DND-41 (cell line): ENCODE data around the gene CANT1.

ENCODE experiments used
- CTCF ChIP-seq: IDR thresholded peaks from 2 replicates; pipeline ENCODE4 v1.5.1; 2012; ENCODE audit warnings: borderline replicate concordance, low read length, moderate library complexity, mild to moderate bottlenecking; ENCODE audit not compliant: poor library complexity, severe bottlenecking; ENCODE audit errors: extremely low read depth
- EZH2 ChIP-seq: IDR thresholded peaks from 3 replicates; pipeline ENCODE4 v1.6.1; 2012; ENCODE audit warnings: borderline replicate concordance, low read depth, mild to moderate bottlenecking, moderate library complexity, low read length, inconsistent platforms; ENCODE audit not compliant: severe bottlenecking

GRCh38 chr17:79047923-79048825 is 38.6 kb upstream of the CANT1 start:
- TF ChIP-seq CTCF (no peak), EZH2 (no peak)
